OCI-LY3 (cell line): ENCODE data around the gene BRCC3.
A peak's percentile ranks its signal among the peaks of the same experiment; 100 is the strongest.

ENCODE experiments used
- H2AFZ ChIP-seq: fragments of 200-600, 300-600 bp; shearing (Covaris generic); 2 replicates; pipeline ENCODE4 v1.6.0; 2014; ENCODE audit warnings: antibody characterized with exemption, low read depth, low read length
- H3K27ac ChIP-seq: fragments of 200-600, 300-600 bp; sonication (generic); 2 replicates; pipeline ENCODE4 v1.5.1; 2014; ENCODE audit warnings: mild to moderate bottlenecking, low read length, moderate library complexity, mixed read lengths
- H3K27me3 ChIP-seq: fragments of 200-600, 300-600 bp; sonication (generic); 2 replicates; pipeline ENCODE4 v1.6.1; 2014; ENCODE audit warnings: low read depth, low read length, mixed read lengths
- H3K36me3 ChIP-seq: fragments of 200-600, 300-600 bp; sonication (generic); replicated peaks from 2 replicates; pipeline ENCODE3; 2014; ENCODE audit warnings: low read depth, low read length, mixed read lengths
- H3K4me1 ChIP-seq: fragments of 300-600, 200-600 bp; sonication (generic); 2 replicates; pipeline ENCODE4 v1.6.1; 2014; ENCODE audit warnings: low read length, mixed read lengths
- H3K4me2 ChIP-seq: fragments of 200-600, 300-600 bp; sonication (generic); 2 replicates; pipeline ENCODE4 v1.6.1; 2014; ENCODE audit warnings: low read length, mixed read lengths
- H3K4me3 ChIP-seq: fragments of 300-600, 200-600 bp; sonication (generic); 2 replicates; pipeline ENCODE4 v1.5.1; 2014; ENCODE audit warnings: antibody characterized with exemption, mild to moderate bottlenecking, low read length, moderate library complexity
- H3K79me2 ChIP-seq: fragments of 300-600, 200-600 bp; shearing (Covaris generic); 2 replicates; pipeline ENCODE4 v1.6.1; 2014; ENCODE audit warnings: mild to moderate bottlenecking, low read length, mixed read lengths
- H3K9ac ChIP-seq: fragments of 300-600, 200-600 bp; shearing (Covaris generic); 2 replicates; pipeline ENCODE4 v1.6.0; 2014; ENCODE audit warnings: mild to moderate bottlenecking, low read length, moderate library complexity
- H3K9me3 ChIP-seq: fragments of 200-600, 300-600 bp; shearing (Covaris generic); 2 replicates; pipeline ENCODE4 v1.6.1; 2014; ENCODE audit warnings: low read length, mixed read lengths; ENCODE audit not compliant: insufficient read depth
- H4K20me1 ChIP-seq: fragments of 200-600, 300-600 bp; sonication (generic); 2 replicates; pipeline ENCODE4 v1.6.1; 2016; ENCODE audit warnings: low read length, mixed read lengths; ENCODE audit not compliant: insufficient read depth
- CTCF ChIP-seq: fragments of 200-600, 300-600 bp; sonication (generic); IDR thresholded peaks from 2 replicates; pipeline ENCODE4 v1.5.1; 2014; ENCODE audit warnings: antibody characterized with exemption, low read length, low read depth
- EZH2phosphoT487 ChIP-seq: fragments of 200-600 bp; shearing (Covaris generic); IDR thresholded peaks from 2 replicates; pipeline ENCODE4 v1.6.1; 2018; ENCODE audit warnings: antibody characterized with exemption, mixed run types, low read depth

BRCC3 gene

GRCh38 chrX:155026420-155026726, 44.9 kb upstream of the BRCC3 start:
- Histone ChIP-seq H3K9me3 (no peaks in the 10 kb centered on the region), H3K4me2 (peak overlapping the region; percentile 65), H3K9ac (peak overlapping the region; percentile 87), H3K27me3 (no peaks in the 10 kb centered on the region), H3K79me2 (peaks cover 36% of the 10 kb centered on the region), H3K27ac (peak overlapping the region; percentile 84), H3K4me3 (peak overlapping the region; percentile 97), H2AFZ (peak overlapping the region; percentile 86), H3K36me3 (no peaks in the 10 kb centered on the region), H3K4me1 (peaks cover 8% of the 10 kb centered on the region), H4K20me1 (no peaks in the 10 kb centered on the region)
- no peak for TF ChIP-seq CTCF
- no peak for TF ChIP-seq EZH2phosphoT487

GRCh38 chrX:155026727-155027508, 44.4 kb upstream of the BRCC3 start, which contains the start of gene FUNDC2:
TSS of gene FUNDC2 (plus strand) at chrX:155026844. CDS start at chrX:155026939, 95 bp downstream.
- H3K4me3 ChIP-seq, result peak within 1 kb of the TSS; percentile 97
- peaks cover 8% of the 10 kb centered on the region for H3K4me1 ChIP-seq
- peak within 1 kb of the TSS; percentile 95 for H3K9ac ChIP-seq
- H3K27me3 ChIP-seq, result no peaks in the 10 kb centered on the region
- H3K36me3 ChIP-seq, result no peaks in the 10 kb centered on the region
- H4K20me1 ChIP-seq, result no peaks in the 10 kb centered on the region
- H2AFZ ChIP-seq, result peak within 1 kb of the TSS; percentile 86
- TF ChIP-seq EZH2phosphoT487, result no peak
- H3K9me3 ChIP-seq, result no peaks in the 10 kb centered on the region
- H3K4me2 ChIP-seq, result peak within 1 kb of the TSS; percentile 92
- peaks cover 40% of the 10 kb centered on the region for H3K79me2 ChIP-seq
- peak within 1 kb of the TSS; percentile 84 for H3K27ac ChIP-seq

- peak overlapping the region; percentile 78 for H2AFZ ChIP-seq
- peak overlapping the region; percentile 95 for H3K9ac ChIP-seq
- no peaks in the 10 kb centered on the region for H3K9me3 ChIP-seq
- peaks cover 8% of the 10 kb centered on the region for H3K4me1 ChIP-seq
- no peak for TF ChIP-seq CTCF
- no peak for TF ChIP-seq EZH2phosphoT487
- H4K20me1 ChIP-seq, result no peaks in the 10 kb centered on the region
- no peaks in the 10 kb centered on the region for H3K27me3 ChIP-seq
- H3K4me3 ChIP-seq, result peak overlapping the region; percentile 97
- H3K79me2 ChIP-seq, result peaks cover 40% of the 10 kb centered on the region
- H3K4me2 ChIP-seq, result peak overlapping the region; percentile 92
- peak overlapping the region; percentile 84 for H3K27ac ChIP-seq
- H3K36me3 ChIP-seq, result no peaks in the 10 kb centered on the region
Measured at GRCh38 chrX:155027509-155028066, 43.7 kb upstream of the BRCC3 start.

- Histone ChIP-seq H3K4me1 (peaks cover 8% of the 10 kb centered on the region), H3K9me3 (no peaks in the 10 kb centered on the region), H3K4me3 (peak overlapping the region; percentile 97), H3K79me2 (peaks cover 40% of the 10 kb centered on the region), H3K27me3 (no peaks in the 10 kb centered on the region), H3K4me2 (peak overlapping the region; percentile 92), H4K20me1 (no peaks in the 10 kb centered on the region), H3K27ac (peak overlapping the region; percentile 84), H2AFZ (no peak overlapping the region), H3K9ac (peak overlapping the region; percentile 95), H3K36me3 (no peaks in the 10 kb centered on the region)
- no peak for TF ChIP-seq EZH2phosphoT487
- TF ChIP-seq CTCF, result peak; percentile 20; the same call in 1 of the 2 replicates
Measured at GRCh38 chrX:155028129-155028528, 43.2 kb upstream of the BRCC3 start.
